GM10248 (cell line): Measurements from ENCODE around the gene PLPP2.

Experiments
- CTCF ChIA-PET: fragments of 300-600 bp; sonication (Branson Sonifier 250); formaldehyde crosslinking; extraction: SDS; loops from one replicate; lab custom pipeline; 2021; ENCODE audit warnings: antibody characterized with exemption; lab: Yijun Ruan, JAX
- POLR2A ChIA-PET: fragments of 350-650 bp; sonication (Branson Sonifier 250); formaldehyde crosslinking; extraction: SDS; loops from one replicate; lab custom pipeline; 2020; ENCODE audit warnings: antibody characterized with exemption; lab: Yijun Ruan, JAX
- DNase-seq: peaks from one replicate; pipeline ENCODE4 v3.0.0; 2012; ENCODE audit errors: extremely low spot score
- TF ChIP-seq, protein P1 (sequence below): IDR thresholded peaks from 2 replicates; pipeline ENCODE4 v1.5.1; 2012; ENCODE audit warnings: mild to moderate bottlenecking, low read depth; ENCODE audit errors: extremely low read depth, missing control alignments, control extremely low read depth

The PLPP2 gene

DNA sequence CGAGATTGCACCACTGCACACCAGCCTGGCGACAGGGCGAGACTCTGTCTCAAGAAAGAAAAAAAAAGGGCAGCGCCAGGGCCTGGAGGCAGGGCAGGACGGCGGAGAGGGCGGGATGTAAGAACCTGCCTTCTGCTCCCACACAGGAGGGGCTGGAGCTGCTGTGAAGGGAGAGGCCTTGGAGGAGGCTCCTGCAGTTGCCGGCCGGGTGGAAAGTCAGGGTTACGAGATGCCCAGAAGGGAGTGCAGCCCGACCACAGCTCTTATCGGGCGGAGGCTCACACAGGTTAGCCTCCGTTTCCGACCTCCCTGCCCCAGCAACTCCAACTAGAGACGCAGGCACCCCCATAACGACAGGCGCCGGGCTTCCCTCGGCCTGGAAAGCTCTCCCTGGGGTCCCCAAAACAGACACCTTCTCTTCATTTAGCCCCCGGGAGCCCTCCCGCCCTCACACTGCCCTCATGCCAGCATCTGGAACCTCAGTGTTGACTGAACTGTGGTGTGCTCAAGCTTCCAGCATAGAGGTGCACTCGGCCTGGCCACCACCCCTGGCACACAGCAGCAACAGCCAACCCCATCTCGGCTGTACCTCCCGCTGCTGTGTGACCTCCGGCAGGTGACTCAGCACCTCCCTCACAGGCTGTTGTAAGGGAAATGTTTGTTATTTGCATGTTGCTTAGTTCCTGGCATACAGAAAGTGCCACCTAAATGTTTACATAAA lies 1.4 kb downstream of the PLPP2 start:
- POLR2A ChIA-PET, result no interaction called here
- TF ChIP-seq, protein P1, sequence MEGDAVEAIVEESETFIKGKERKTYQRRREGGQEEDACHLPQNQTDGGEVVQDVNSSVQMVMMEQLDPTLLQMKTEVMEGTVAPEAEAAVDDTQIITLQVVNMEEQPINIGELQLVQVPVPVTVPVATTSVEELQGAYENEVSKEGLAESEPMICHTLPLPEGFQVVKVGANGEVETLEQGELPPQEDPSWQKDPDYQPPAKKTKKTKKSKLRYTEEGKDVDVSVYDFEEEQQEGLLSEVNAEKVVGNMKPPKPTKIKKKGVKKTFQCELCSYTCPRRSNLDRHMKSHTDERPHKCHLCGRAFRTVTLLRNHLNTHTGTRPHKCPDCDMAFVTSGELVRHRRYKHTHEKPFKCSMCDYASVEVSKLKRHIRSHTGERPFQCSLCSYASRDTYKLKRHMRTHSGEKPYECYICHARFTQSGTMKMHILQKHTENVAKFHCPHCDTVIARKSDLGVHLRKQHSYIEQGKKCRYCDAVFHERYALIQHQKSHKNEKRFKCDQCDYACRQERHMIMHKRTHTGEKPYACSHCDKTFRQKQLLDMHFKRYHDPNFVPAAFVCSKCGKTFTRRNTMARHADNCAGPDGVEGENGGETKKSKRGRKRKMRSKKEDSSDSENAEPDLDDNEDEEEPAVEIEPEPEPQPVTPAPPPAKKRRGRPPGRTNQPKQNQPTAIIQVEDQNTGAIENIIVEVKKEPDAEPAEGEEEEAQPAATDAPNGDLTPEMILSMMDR, result no peak
- CTCF ChIA-PET, result interaction anchor here (1.2 kb wide), 1 partner anchor 43 kb away, joined by 3 read pairs; no protein-coding TSS in a partner anchor
- DNase-seq, result no peak

DNA sequence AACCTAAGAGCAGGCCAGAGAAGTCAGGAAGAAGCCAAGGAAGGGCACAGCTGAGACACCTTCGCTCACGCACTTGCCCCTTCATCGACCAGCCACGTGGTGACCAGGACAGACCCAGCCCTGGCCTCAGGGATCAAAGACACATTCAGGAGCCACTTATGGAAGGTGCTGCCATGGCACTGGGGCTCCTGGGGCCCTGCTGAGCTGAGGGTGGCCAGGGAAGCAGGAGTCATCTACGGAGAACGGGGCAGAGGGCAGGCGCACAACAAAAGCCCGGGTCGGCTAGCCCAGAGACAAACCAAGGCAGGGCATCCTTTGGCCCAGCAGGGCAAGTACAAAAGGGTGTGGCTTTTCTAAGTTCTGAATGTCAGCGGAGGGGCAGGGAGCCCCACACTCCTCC lies 2.3 kb downstream of the PLPP2 start:
- POLR2A ChIA-PET, result no interaction called here
- TF ChIP-seq, protein P1, result no peak
- CTCF ChIA-PET, result no interaction called here
- DNase-seq, result no peak

- ChIA-PET CTCF (interaction anchor here (1.1 to 2.1 kb wide), 2 partner anchors 20 to 41 kb away, joined by 3 to 7 read pairs; no protein-coding TSS in a partner anchor), POLR2A (no interaction called here)
- TF ChIP-seq, protein P1, result no peak
- DNase-seq, result no peak
Observed at GRCh38 chr19:287381-287871, 3.8 kb downstream of the PLPP2 start.

GRCh38 chr19:283395-283794 lies 7.8 kb downstream of the PLPP2 start:
- DNase-seq, result no peak
- POLR2A ChIA-PET, result interaction anchor here (0.7 kb wide), 1 partner anchor 1750 kb away, joined by 3 read pairs; no protein-coding TSS in a partner anchor
- CTCF ChIA-PET, result interaction anchor here (1.0 kb wide), 1 partner anchor 17 kb away, joined by 4 read pairs; no protein-coding TSS in a partner anchor
- TF ChIP-seq, protein P1, result no peak

DNA sequence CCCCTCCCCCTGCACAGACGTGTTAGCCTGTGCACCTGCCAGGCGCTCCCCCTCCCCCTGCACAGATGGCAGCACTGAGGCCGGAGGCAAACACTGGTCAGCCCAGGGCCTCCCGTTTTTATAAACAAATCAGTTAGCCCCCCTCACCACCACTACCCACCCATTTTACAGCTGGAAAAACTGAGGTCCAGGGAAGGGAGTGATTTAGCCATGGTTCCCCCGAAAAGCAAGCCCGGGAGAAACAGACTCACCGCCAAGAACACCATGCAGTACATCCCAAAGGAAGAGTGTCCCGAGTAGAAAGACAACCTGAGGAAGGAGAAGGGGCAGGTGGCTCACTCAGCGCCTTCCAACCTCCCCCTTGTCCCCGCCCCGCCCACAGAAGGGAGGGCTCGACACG lies 8.7 kb downstream of the PLPP2 start:
- TF ChIP-seq, protein P1, result no peak
- ChIA-PET CTCF (no interaction called here), POLR2A (no interaction called here)
- no peak for DNase-seq

- peak; percentile 16 for DNase-seq
Observed at GRCh38 chr19:281992-282391, 9.2 kb downstream of the PLPP2 start.

More at GRCh38 chr19:281992-282391, 9.2 kb downstream of the PLPP2 start:
- ChIA-PET POLR2A (no interaction called here), CTCF (no interaction called here)
- TF ChIP-seq, protein P1, result no peak
